ENCODE measurements around the gene KCND2. TPM values are rescaled to one million over a fixed set of nuclear protein-coding genes. Genes with fewer than 3 reads are reported as not detected.
"Not testable (repeated sequence)": the region's sequence is repeated elsewhere in the genome, so short reads cannot be mapped to it uniquely, and the experiment has no call there.

KCND2 gene
- total RNA-seq, 2 experiments from 2014 or later: not detected

DNA sequence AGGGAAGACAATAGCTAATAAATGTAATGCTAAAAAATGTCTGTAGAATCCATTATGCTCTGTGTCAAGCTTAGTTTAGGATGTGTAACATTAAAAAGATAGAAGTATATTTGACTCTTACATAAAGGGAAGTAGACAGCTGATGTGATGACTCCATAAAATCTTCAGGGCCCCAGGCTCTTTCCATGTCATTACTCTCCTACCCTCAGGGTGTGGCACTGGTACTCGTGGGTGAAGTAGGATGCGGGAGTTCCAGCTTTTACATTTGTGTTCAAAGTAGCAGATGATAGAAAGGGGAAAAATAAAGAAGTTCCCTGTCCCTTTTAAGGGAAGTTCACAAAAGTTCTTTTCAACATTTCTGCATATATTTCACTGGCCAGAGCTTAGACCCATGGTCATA, 427.8 kb downstream of the KCND2 start:
- H3K36me3 Mint-ChIP-seq (ENCODE audit: low read depth): no peaks in the 10 kb centered on the region
- no peak overlapping the region for H3K4me3 Mint-ChIP-seq
- DNase-seq: no peak
- ChIA-PET POLR2A (no interaction called here), CTCF (no interaction called here)
- H3K27ac Mint-ChIP-seq: no peak overlapping the region
- ATAC-seq: no peak
- no peaks in the 10 kb centered on the region for H3K9me3 Mint-ChIP-seq (ENCODE audit: insufficient read depth)
- H3K27me3 Mint-ChIP-seq (ENCODE audit: low read depth): no peaks in the 10 kb centered on the region
- H3K4me1 Mint-ChIP-seq (ENCODE audit: low read depth): no peaks in the 10 kb centered on the region

DNA sequence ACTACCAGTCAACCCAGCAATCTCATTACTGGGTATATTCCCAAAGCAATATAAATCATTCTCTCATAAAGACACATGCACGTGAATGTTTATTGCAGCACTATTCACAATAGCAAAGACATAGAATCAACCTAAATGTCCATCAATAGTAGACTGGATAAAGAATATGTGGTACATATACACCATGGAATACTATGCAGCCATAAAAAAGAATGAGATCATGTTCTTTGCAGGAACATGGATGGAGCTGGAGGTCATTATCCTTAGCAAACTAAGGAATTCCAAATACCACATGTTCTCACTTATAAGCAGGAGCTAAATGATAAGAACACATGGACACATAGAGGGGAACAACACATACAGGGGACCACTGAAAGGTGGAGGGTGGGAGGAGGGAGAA, 429.4 kb downstream of the KCND2 start:
- POLR2A ChIA-PET; ATAC-seq; H3K4me3 Mint-ChIP-seq; CTCF ChIA-PET; H3K36me3 Mint-ChIP-seq (ENCODE audit: low read depth); H3K27ac Mint-ChIP-seq; H3K4me1 Mint-ChIP-seq (ENCODE audit: low read depth); H3K27me3 Mint-ChIP-seq (ENCODE audit: low read depth); DNase-seq; H3K9me3 Mint-ChIP-seq (ENCODE audit: insufficient read depth): not testable (repeated sequence)

DNA sequence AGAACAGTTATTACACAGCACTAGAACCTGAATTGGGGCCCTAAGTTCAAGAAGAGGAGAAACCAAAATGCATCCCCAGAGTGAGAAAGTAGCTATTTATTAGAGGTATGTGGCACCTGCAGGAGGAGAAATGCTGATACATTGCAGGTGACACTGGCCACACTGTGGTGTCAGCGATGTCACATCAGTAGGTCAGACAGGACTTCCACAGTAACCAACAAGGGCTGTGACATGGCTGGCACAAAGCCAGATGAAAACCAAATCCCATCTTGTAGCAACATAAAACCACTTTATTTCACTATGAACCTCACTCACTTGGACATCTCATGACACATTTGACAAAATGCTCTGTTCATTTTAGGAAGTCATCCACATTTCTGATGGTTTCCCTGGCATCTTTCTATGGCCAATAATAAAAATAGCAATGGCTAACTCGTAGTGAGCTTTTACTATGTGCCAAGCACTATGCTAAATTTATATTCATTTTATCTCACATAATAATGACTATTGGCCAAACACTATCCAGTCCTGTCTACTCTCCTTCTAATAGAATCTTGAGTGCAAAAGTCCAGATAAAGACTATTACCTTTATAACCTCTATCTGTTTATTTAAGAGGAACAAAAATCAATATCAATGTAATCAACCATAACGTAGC, 430.7 kb downstream of the KCND2 start:
- no peak overlapping the region for H3K4me3 Mint-ChIP-seq
- H3K27ac Mint-ChIP-seq: no peak overlapping the region
- H3K4me1 Mint-ChIP-seq (ENCODE audit: low read depth): no peaks in the 10 kb centered on the region
- ChIA-PET POLR2A (no interaction called here), CTCF (no interaction called here)
- no peaks in the 10 kb centered on the region for H3K27me3 Mint-ChIP-seq (ENCODE audit: low read depth)
- DNase-seq (no peak), ATAC-seq (no peak)
- H3K9me3 Mint-ChIP-seq (ENCODE audit: insufficient read depth): no peaks in the 10 kb centered on the region
- H3K36me3 Mint-ChIP-seq (ENCODE audit: low read depth): no peaks in the 10 kb centered on the region

DNA sequence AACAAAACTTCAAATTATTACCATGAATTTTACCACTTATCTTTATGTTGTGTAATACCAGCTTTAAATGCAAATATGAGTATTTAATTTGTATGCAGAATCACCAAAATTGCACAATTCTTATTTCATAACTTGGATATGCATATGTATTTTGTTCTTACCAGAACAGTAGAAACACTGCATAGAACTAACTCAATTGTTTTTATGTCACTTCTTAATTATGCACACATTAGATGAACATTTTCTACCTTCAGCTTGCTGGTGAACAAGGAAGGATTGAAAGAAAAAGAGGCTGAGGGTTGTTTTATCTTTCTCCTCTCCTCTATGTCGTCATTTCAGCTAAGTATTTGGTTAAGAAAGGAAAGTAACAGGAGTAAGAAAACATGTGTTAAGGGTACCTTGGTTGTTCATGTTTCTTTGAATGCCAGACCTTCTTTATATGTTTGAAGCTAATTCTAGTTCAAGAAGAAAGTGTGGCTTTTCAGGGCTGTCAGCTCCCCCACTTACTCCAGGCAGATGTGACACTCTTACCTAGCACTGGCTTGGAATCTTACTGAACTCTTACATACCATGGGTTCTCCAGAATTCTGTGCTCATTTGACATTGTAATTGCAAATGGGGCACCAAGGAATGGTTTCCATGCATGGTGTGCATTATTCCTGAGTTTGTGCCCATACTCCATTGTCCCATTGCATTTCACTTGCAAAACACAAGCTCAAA, 436.4 kb downstream of the KCND2 start:
- no peak for ATAC-seq
- Mint-ChIP-seq H3K4me3 (no peak overlapping the region), H3K27me3 (ENCODE audit: low read depth) (no peaks in the 10 kb centered on the region), H3K9me3 (ENCODE audit: insufficient read depth) (no peaks in the 10 kb centered on the region), H3K36me3 (ENCODE audit: low read depth) (no peaks in the 10 kb centered on the region), H3K27ac (no peak overlapping the region), H3K4me1 (ENCODE audit: low read depth) (no peaks in the 10 kb centered on the region)
- CTCF ChIA-PET: interaction anchor here (1.5 kb wide), 1 partner anchor 15 kb away, joined by 3 read pairs; no protein-coding TSS in a partner anchor
- POLR2A ChIA-PET: no interaction called here
- no peak for DNase-seq

DNA sequence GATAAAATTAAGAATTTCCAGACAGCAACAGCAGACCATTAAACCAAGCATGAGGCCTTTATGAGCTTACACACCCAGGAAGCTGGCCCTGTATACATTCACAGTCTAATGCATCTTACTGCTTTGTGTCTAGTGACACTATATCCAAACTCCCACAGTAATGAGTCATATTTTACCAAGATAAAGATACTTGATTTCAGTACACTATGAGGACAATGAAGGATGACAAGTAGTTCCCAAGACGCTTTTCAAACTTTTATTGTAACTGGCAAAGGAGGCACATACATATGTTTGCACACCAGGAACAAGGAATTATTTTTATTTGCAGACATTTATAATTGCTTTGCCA, 437.0 kb downstream of the KCND2 start:
- Mint-ChIP-seq H3K4me3 (no peak overlapping the region), H3K27ac (no peak overlapping the region), H3K9me3 (ENCODE audit: insufficient read depth) (no peaks in the 10 kb centered on the region), H3K4me1 (ENCODE audit: low read depth) (no peaks in the 10 kb centered on the region), H3K27me3 (ENCODE audit: low read depth) (no peaks in the 10 kb centered on the region), H3K36me3 (ENCODE audit: low read depth) (no peaks in the 10 kb centered on the region)
- ChIA-PET POLR2A (no interaction called here), CTCF (interaction anchor here (1.5 kb wide), 1 partner anchor 15 kb away, joined by 3 read pairs; no protein-coding TSS in a partner anchor)
- no peak for ATAC-seq
- no peak for DNase-seq

DNA sequence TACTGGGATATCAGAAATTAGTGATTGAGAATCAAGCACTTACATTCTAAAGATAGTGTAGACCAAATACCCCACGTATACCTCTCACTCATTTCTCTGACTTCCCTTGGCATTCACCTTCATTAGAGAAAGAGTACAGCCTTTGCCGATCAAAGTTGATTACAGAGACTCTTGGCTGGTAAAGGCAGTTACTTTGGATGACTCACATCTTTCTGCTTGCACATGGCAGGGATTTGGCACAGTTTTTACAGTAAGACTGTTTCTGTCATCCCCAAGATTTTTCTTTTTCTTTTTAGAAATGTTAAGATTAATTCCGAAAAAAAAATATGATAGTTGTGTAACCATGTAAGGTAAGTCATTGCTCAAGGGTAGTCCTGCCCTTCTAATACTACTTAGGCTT, 442.0 kb downstream of the KCND2 start:
- POLR2A ChIA-PET: no interaction called here
- Mint-ChIP-seq H3K4me3 (no peak overlapping the region), H3K36me3 (ENCODE audit: low read depth) (no peaks in the 10 kb centered on the region), H3K27me3 (ENCODE audit: low read depth) (no peaks in the 10 kb centered on the region), H3K27ac (no peak overlapping the region), H3K9me3 (ENCODE audit: insufficient read depth) (no peaks in the 10 kb centered on the region), H3K4me1 (ENCODE audit: low read depth) (no peaks in the 10 kb centered on the region)
- no peak for DNase-seq
- no peak for ATAC-seq
- CTCF ChIA-PET: no interaction called here

DNA sequence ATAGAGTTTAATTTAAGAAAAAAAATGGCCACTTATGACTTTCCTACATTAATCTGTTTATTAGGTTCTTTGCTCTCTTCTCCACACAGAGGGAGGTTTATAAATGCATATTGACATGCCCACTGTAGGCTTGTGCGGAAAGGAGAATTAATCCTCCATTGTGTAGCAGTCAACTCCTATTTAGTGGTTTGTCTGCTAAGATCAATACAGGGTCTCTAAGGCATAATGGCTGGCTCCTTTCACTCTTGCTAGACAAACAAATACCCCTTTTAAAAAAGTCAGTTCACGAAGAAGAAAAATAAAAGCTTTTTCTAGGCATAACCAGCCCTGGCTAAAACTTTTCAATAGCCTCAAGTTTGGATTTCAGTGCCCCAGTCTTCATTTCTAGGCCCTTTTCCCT, 443.3 kb downstream of the KCND2 start:
- CTCF ChIA-PET: no interaction called here
- no peaks in the 10 kb centered on the region for H3K27me3 Mint-ChIP-seq (ENCODE audit: low read depth)

DNA sequence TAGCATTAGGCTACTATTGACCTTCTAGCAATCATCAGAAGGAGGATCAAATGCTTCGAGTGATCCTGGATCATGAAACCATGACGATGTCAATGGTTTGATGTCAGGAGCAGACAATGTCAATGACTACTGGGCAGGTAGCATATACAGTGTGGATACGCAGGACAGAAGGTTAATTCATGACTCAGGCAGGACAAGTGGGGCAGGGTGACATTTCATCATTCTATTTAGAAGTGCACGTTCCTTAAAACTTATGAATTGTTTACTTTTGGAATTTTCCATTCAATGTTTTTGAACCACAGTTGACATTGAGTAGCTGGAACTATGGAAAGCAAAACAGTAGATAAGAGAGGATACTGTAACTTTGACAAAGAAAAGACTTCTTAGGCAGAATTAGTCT, 444.2 kb downstream of the KCND2 start:
- H3K27ac Mint-ChIP-seq: no peak overlapping the region
- no peaks in the 10 kb centered on the region for H3K36me3 Mint-ChIP-seq (ENCODE audit: low read depth)
- ATAC-seq (no peak), DNase-seq (no peak)
- H3K27me3 Mint-ChIP-seq (ENCODE audit: low read depth): no peaks in the 10 kb centered on the region
- ChIA-PET CTCF (no interaction called here), POLR2A (no interaction called here)
- no peaks in the 10 kb centered on the region for H3K9me3 Mint-ChIP-seq (ENCODE audit: insufficient read depth)
- H3K4me3 Mint-ChIP-seq: no peak overlapping the region
- no peaks in the 10 kb centered on the region for H3K4me1 Mint-ChIP-seq (ENCODE audit: low read depth)

More for the DNA sequence above, 443.3 kb downstream of the KCND2 start:
- POLR2A ChIA-PET: no interaction called here
- no peaks in the 10 kb centered on the region for H3K4me1 Mint-ChIP-seq (ENCODE audit: low read depth)
- no peaks in the 10 kb centered on the region for H3K36me3 Mint-ChIP-seq (ENCODE audit: low read depth)
- no peak overlapping the region for H3K4me3 Mint-ChIP-seq
- ATAC-seq (no peak), DNase-seq (no peak)
- no peaks in the 10 kb centered on the region for H3K9me3 Mint-ChIP-seq (ENCODE audit: insufficient read depth)
- no peak overlapping the region for H3K27ac Mint-ChIP-seq

DNA sequence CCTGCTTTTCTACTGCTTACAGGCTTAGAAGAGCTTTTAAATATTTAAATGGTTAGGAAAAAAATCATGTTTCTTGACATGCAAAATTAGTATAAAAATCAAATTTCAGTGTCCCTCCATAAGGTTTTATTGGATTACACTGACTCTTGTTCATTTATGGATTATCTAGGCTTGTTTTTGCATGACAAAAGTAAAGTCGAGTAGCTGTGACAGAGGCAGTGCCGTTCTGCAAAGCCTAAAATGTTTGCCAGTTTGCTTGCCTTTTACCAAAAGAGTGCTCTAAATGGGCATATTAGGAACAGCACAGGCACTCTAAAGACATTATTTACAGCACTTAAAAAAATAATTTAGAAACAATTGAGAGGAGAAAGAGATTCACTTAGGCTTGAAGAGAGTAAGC, 445.4 kb downstream of the KCND2 start:
- H3K36me3 Mint-ChIP-seq (ENCODE audit: low read depth): no peaks in the 10 kb centered on the region
- no peaks in the 10 kb centered on the region for H3K4me1 Mint-ChIP-seq (ENCODE audit: low read depth)
- DNase-seq: no peak
- ChIA-PET POLR2A (no interaction called here), CTCF (interaction anchor here (0.7 kb wide), 1 partner anchor 137 kb away, joined by 3 read pairs; no protein-coding TSS in a partner anchor)
- no peak overlapping the region for H3K27ac Mint-ChIP-seq
- no peak overlapping the region for H3K4me3 Mint-ChIP-seq
- ATAC-seq: no peak
- H3K27me3 Mint-ChIP-seq (ENCODE audit: low read depth): no peaks in the 10 kb centered on the region
- H3K9me3 Mint-ChIP-seq (ENCODE audit: insufficient read depth): no peaks in the 10 kb centered on the region

DNA sequence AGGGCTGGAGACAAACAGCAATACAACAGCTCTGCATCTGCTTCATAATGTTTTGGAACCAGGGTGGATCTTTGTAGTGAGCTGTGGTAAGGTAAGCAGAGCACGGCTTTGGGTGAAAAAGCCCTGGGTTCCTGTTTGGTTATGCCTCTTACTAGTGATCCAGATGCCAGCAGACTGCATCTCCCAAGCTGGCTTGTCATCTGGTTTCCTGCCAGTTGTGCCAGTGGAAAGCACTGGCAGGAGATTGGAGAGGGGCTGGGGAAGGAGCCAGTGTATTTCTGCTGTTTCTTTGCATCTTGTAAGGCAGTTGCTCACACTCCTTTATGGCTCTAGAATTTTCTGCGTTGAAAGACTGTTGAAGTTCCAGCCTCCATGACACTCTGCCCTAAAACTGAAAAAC, 447.3 kb downstream of the KCND2 start:
- H3K4me3 Mint-ChIP-seq: no peak overlapping the region
- no peaks in the 10 kb centered on the region for H3K36me3 Mint-ChIP-seq (ENCODE audit: low read depth)
- CTCF ChIA-PET: no interaction called here
- H3K4me1 Mint-ChIP-seq (ENCODE audit: low read depth): no peaks in the 10 kb centered on the region
- no peaks in the 10 kb centered on the region for H3K9me3 Mint-ChIP-seq (ENCODE audit: insufficient read depth)
- ATAC-seq: no peak
- no peak overlapping the region for H3K27ac Mint-ChIP-seq
- H3K27me3 Mint-ChIP-seq (ENCODE audit: low read depth): no peaks in the 10 kb centered on the region
- POLR2A ChIA-PET: interaction anchor here (0.6 kb wide), 1 partner anchor 11 kb away, joined by 3 read pairs; no protein-coding TSS in a partner anchor
- no peak for DNase-seq

DNA sequence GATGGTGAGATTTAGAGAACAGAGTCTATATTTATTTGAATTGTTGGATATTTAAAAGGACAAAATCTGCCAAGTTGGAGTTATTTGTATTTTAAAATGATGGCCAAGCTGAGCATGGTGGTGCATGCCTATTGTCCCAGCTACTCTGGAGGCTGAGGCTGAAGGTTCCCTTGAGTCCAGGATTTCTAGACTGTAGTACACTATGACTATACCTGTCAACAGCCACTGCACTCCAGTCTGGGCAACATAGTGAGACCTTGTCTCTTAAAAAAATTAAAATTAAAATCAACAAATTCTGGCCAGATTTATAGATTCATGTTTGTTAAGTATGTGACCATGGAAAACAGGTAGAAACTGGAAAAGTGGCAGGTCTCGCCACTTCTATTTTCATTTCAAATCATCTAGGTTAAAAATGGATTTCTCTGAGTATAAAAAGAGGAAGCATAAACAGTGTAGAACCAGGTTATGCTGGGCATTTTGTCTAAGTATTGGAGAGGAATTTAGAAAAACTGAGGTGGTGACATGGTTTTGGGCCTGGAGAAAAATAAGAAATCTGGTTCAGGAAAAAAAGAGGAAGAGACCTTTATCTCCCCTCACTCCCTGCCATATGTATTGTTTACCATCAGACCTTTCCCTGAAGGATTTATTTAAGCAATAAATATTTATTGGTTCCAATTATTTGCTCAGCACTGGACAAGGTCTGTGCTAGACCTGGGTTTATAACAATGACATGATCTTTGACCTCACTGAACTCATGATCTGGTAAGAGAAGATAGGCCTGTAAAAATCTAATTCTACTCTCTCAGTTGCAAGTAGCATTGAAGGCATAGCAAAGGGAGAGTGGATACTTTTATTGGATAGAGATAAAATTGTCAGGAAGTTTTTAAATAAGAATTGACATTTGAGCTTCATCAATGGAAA, 450.8 kb downstream of the KCND2 start:
- no peak overlapping the region for H3K27ac Mint-ChIP-seq
- H3K4me3 Mint-ChIP-seq: no peak overlapping the region
- no peaks in the 10 kb centered on the region for H3K27me3 Mint-ChIP-seq (ENCODE audit: low read depth)
- H3K4me1 Mint-ChIP-seq (ENCODE audit: low read depth): no peaks in the 10 kb centered on the region
- DNase-seq (no peak), ATAC-seq (no peak)
- H3K36me3 Mint-ChIP-seq (ENCODE audit: low read depth): no peaks in the 10 kb centered on the region
- POLR2A ChIA-PET: no interaction called here
- CTCF ChIA-PET: interaction anchor here (0.7 to 1.2 kb wide), 2 partner anchors 10 to 15 kb away, joined by 3 read pairs; no protein-coding TSS in a partner anchor
- H3K9me3 Mint-ChIP-seq (ENCODE audit: insufficient read depth): no peaks in the 10 kb centered on the region

DNA sequence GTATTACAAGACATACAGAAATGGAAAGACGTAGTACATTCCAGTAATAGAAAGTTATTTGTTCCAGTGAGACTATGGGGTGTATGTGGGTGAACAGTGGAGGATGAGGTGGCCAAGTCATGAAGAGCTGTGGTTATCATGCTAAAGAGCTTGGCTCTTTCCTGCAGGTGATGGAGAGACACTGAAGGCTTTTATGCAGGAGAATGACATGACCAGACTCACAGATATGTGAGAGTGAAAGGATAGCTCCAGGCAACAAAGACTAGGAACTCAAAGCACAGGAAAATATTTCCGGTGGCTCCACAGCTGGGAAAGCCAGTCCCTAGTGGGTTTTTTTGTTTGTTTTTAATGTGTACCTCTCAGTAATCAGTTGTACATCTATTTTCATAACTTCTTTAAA, 451.5 kb downstream of the KCND2 start:
- no peaks in the 10 kb centered on the region for H3K4me1 Mint-ChIP-seq (ENCODE audit: low read depth)
- H3K9me3 Mint-ChIP-seq (ENCODE audit: insufficient read depth): no peaks in the 10 kb centered on the region
- POLR2A ChIA-PET: no interaction called here
- H3K36me3 Mint-ChIP-seq (ENCODE audit: low read depth): no peaks in the 10 kb centered on the region
- no peaks in the 10 kb centered on the region for H3K27me3 Mint-ChIP-seq (ENCODE audit: low read depth)
- H3K4me3 Mint-ChIP-seq: no peak overlapping the region
- H3K27ac Mint-ChIP-seq: no peak overlapping the region
- no peak for DNase-seq
- ATAC-seq: no peak
- CTCF ChIA-PET: interaction anchor here (0.7 to 1.6 kb wide), 4 partner anchors 11 to 144 kb away, joined by 3 to 5 read pairs (median 4); no protein-coding TSS in a partner anchor
